HepG2 (cell line): ENCODE measurements around the gene SLC35E4. TPM values are rescaled to one million over a fixed set of nuclear protein-coding genes. Genes with fewer than 3 reads are reported as not detected.

ENCODE experiments used
- ATAC-seq: fragments of 200-7000 bp; cut with Tn5 transposase; 3 replicates; pipeline ENCODE4 v1.9.1; 2020; ENCODE audit warnings: mild to moderate bottlenecking, moderate library complexity
- BruUV-seq: library from RNA; stranded (reverse); fragments of 400-500 nt; replicated peaks from 2 replicates; lab custom pipeline; 2021; lab: Mats Ljungman, UMichigan
- CTCF ChIA-PET: fragments of 300-600 bp; formaldehyde crosslinking; extraction: SDS; loops from one replicate; lab custom pipeline; 2021; ENCODE audit warnings: low total read pairs, inconsistent platforms, low intra/inter-chr PET ratio; lab: Yijun Ruan, JAX
- POLR2A ChIA-PET: fragments of 350-600 bp; sonication (Branson Sonifier 250); formaldehyde crosslinking; loops from one replicate; lab custom pipeline; 2020; ENCODE audit warnings: antibody characterized with exemption, inconsistent platforms; lab: Yijun Ruan, JAX
- DNase-seq: peaks from one replicate; pipeline ENCODE4 v3.0.0-alpha.2; 2015; ENCODE audit warnings: low spot score
- FAIRE-seq: peaks from 3 replicates; lab custom pipeline; 2011; peaks lifted over from hg19 to GRCh38; lab: Jason Lieb, UNC
- H2AFZ ChIP-seq: one replicate; pipeline ENCODE4 v1.6.1; 2011; ENCODE audit warnings: low read length, inconsistent platforms
- H3K27ac ChIP-seq: fragments of 300-600 bp; 3 replicates; pipeline ENCODE4 v1.8.0; 2011; ENCODE audit warnings: mixed run types, mild to moderate bottlenecking, mixed read lengths, low read length, inconsistent platforms; ENCODE audit not compliant: insufficient read depth; ENCODE audit errors: extremely low read length
- H3K27me3 ChIP-seq, 2 experiments: fragments of 200-600 bp in 1 of 2; 2 replicates in 1 of 2; 3 replicates in 1 of 2; pipeline versions ENCODE4 v1.6.0 to v1.8.0; 2011; ENCODE audit warnings: low read length in 2 of 2, mild to moderate bottlenecking in 2 of 2, moderate library complexity in 2 of 2, inconsistent platforms in 1 of 2; ENCODE audit not compliant: insufficient read depth in 2 of 2, control insufficient read depth in 1 of 2
- H3K36me3 ChIP-seq, 2 experiments: fragments of 200-600 bp in 1 of 2; replicated peaks in 1 of 2; 2 replicates in 1 of 2; 3 replicates in 1 of 2; pipeline versions ENCODE4 v1.5.1 to v1.8.0; 2011; ENCODE audit warnings: low read length in 2 of 2, inconsistent platforms in 1 of 2; ENCODE audit not compliant: insufficient read depth in 2 of 2, control insufficient read depth in 1 of 2
- H3K4me1 ChIP-seq: 2 replicates; pipeline ENCODE4 v1.5.1; 2012; ENCODE audit warnings: low read length, inconsistent platforms; ENCODE audit not compliant: insufficient read depth
- H3K4me2 ChIP-seq: 2 replicates; pipeline ENCODE4 v1.6.0; 2011; ENCODE audit warnings: low read depth, low read length, inconsistent platforms
- H3K4me3 ChIP-seq, 3 experiments: fragments of 200-600 bp in 1 of 3; sonication (generic), shearing (Covaris generic) in 1 of 3; replicated peaks in 1 of 3; 2 replicates each; pipeline ENCODE4 v1.5.1; 2011 to 2016; ENCODE audit warnings: low read length in 3 of 3, inconsistent platforms in 2 of 3, low read depth in 2 of 3, mild to moderate bottlenecking in 2 of 3, control low read depth in 1 of 3, mixed read lengths in 1 of 3; ENCODE audit not compliant: insufficient read depth in 1 of 3
- H3K79me2 ChIP-seq: one replicate; pipeline ENCODE4 v1.6.1; 2011; ENCODE audit warnings: low read length, inconsistent platforms; ENCODE audit not compliant: insufficient read depth
- H3K9ac ChIP-seq: 2 replicates; pipeline ENCODE4 v1.6.0; 2011; ENCODE audit warnings: mild to moderate bottlenecking, low read depth, low read length, inconsistent platforms; ENCODE audit not compliant: insufficient read depth
- H3K9me3 ChIP-seq: 2 replicates; pipeline ENCODE4 v1.5.1; 2012; ENCODE audit warnings: mild to moderate bottlenecking, low read length
- H4K20me1 ChIP-seq: 2 replicates; pipeline ENCODE4 v1.6.0; 2011; ENCODE audit warnings: inconsistent platforms, mild to moderate bottlenecking, low read length, moderate library complexity; ENCODE audit not compliant: insufficient read depth
- ELK4 ChIP-seq: sonication (generic); formaldehyde crosslinking; IDR thresholded peaks from 2 replicates; pipeline ENCODE4 v1.9.0; 2021; ENCODE audit warnings: missing genetic modification reagents, borderline replicate concordance
- FOXP4 ChIP-seq: sonication (generic); formaldehyde crosslinking; IDR thresholded peaks from 2 replicates; pipeline ENCODE4 v1.4.0; 2020; ENCODE audit warnings: missing genetic modification reagents
- HDAC1 ChIP-seq: sonication (generic); formaldehyde crosslinking; IDR thresholded peaks from 2 replicates; pipeline ENCODE4 v1.5.1; 2020; ENCODE audit warnings: mild to moderate bottlenecking, missing genetic modification reagents
- MIER2 ChIP-seq: IDR thresholded peaks from 2 replicates; pipeline ENCODE4 v1.6.1; 2016; ENCODE audit warnings: missing biosample characterization, missing genetic modification reagents
- STAT6 ChIP-seq: sonication (generic); formaldehyde crosslinking; IDR thresholded peaks from 2 replicates; pipeline ENCODE4 v1.4.0; 2020; ENCODE audit warnings: missing genetic modification reagents, mild to moderate bottlenecking, borderline replicate concordance
- ZNF20 ChIP-seq: sonication (generic); formaldehyde crosslinking; IDR thresholded peaks from 2 replicates; pipeline ENCODE4 v1.4.0; 2020; ENCODE audit warnings: mild to moderate bottlenecking, moderate library complexity, missing genetic modification reagents
- WGBS: methylation state at CpG from one replicate; pipeline ENCODE4 v1.1.6; 2017; ENCODE audit warnings: low lambda C conversion rate; 5-methylcytosine and 5-hydroxymethylcytosine counted together
- in situ Hi-C: cut with HindIII; loops from 2 replicates; pipeline ENCODE4 v1.10.0; 2017; ENCODE audit warnings: low pct_unique_long_range_greater_than_20kb; ENCODE audit not compliant: extremely low pct_ligation_motif_present
- intact Hi-C: fragments of 100-400 bp; cut with micrococcal nuclease; formaldehyde crosslinking; loops from one replicate; pipeline ENCODE4 v1.10.0; 2022; ENCODE audit not compliant: unreplicated experiment
- polyA plus RNA-seq, 8 experiments: library from polyadenylated mRNA; depleted of rRNA in 3 of 8; stranded (reverse) in 7 of 8; unstranded in 1 of 8; fragments of >200 nt; fragmentation: Illumina TruSeq in 4 of 8; extraction: Trizol in 4 of 8; gene quantifications; 2 replicates each; pipeline versions ENCODE4 v1.2.1 to v1.2.3, GENCODE V29; 2011 to 2016; ENCODE audit warnings: low read depth in 4 of 8, missing spikeins in 1 of 8, mixed read lengths in 1 of 8; ENCODE audit not compliant: insufficient read depth in 1 of 8
- total RNA-seq, 5 experiments: library from RNA; depleted of rRNA; stranded (reverse); fragments of >200 nt; fragmentation: Illumina TruSeq; extraction: Trizol; gene quantifications; 2 replicates each; pipeline ENCODE4 v1.2.3, GENCODE V29; 2016; ENCODE audit warnings: low read depth in 1 of 5
- TF ChIP-seq, protein P1 (sequence below): sonication (generic); formaldehyde crosslinking; IDR thresholded peaks from 2 replicates; pipeline ENCODE4 v1.5.0; 2020; ENCODE audit warnings: mild to moderate bottlenecking, missing genetic modification reagents
- TF ChIP-seq, protein P2 (sequence below): sonication (generic); formaldehyde crosslinking; IDR thresholded peaks from 2 replicates; pipeline ENCODE4 v1.4.0; 2020; ENCODE audit warnings: missing genetic modification reagents
- TF ChIP-seq, protein P3 (sequence below): sonication (generic); formaldehyde crosslinking; IDR thresholded peaks from 2 replicates; pipeline ENCODE4 v1.5.1; 2020; ENCODE audit warnings: mild to moderate bottlenecking, missing genetic modification reagents

SLC35E4 gene
- total and polyA plus RNA-seq, 2 of the 13 experiments (the other 11 are each of a cell fraction or from before 2014, with no cell fraction given): 0.07 to 0.15 TPM

DNA sequence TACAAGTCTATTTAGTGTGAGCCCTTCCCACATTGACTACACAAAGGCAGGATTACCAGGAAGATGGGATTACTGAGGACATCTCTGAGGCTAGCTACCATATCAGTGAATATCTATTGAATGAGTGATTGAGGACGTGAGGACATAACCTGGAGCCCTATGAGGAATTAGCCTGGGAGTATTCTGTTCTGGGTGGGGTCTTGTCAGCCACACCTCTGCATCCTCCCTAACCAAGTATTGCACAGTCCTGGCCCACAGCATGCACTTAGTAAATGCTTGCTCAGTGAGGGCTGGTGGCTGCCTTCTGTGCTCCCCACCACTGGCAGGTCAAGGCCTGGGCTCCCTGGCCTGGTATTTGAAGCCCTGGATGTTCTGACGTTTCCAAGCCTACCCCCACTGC lies 17.3 kb downstream of the SLC35E4 start:
- no peak for DNase-seq
- no peak for ATAC-seq
- Histone ChIP-seq H3K4me3 (no peak overlapping the region), H3K4me2 (no peak overlapping the region), H3K27ac (no peak overlapping the region), H2AFZ (no peak overlapping the region), H3K79me2 (no peaks in the 10 kb centered on the region), H3K9ac (no peak overlapping the region), H3K9me3 (no peaks in the 10 kb centered on the region), H3K27me3 (no peaks in the 10 kb centered on the region), H4K20me1 (no peaks in the 10 kb centered on the region), H3K4me1 (no peaks in the 10 kb centered on the region), H3K36me3 (no peaks in the 10 kb centered on the region)
- no TSS peak for BruUV-seq
- 0% methylated on average over 1 of the region's 2 CpGs for WGBS
- in situ Hi-C loops: no loop called here
- ChIA-PET POLR2A (no interaction called here), CTCF (no interaction called here)
- intact Hi-C loops: no loop called here
- FAIRE-seq: no peak
- no peak for TF ChIP-seq ZNF20
- no peak for TF ChIP-seq FOXP4
- TF ChIP-seq HDAC1: no peak
- TF ChIP-seq, protein P1, sequence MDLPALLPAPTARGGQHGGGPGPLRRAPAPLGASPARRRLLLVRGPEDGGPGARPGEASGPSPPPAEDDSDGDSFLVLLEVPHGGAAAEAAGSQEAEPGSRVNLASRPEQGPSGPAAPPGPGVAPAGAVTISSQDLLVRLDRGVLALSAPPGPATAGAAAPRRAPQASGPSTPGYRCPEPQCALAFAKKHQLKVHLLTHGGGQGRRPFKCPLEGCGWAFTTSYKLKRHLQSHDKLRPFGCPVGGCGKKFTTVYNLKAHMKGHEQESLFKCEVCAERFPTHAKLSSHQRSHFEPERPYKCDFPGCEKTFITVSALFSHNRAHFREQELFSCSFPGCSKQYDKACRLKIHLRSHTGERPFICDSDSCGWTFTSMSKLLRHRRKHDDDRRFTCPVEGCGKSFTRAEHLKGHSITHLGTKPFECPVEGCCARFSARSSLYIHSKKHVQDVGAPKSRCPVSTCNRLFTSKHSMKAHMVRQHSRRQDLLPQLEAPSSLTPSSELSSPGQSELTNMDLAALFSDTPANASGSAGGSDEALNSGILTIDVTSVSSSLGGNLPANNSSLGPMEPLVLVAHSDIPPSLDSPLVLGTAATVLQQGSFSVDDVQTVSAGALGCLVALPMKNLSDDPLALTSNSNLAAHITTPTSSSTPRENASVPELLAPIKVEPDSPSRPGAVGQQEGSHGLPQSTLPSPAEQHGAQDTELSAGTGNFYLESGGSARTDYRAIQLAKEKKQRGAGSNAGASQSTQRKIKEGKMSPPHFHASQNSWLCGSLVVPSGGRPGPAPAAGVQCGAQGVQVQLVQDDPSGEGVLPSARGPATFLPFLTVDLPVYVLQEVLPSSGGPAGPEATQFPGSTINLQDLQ (CRISPR knock-in tag): no peak
- TF ChIP-seq STAT6: no peak
- TF ChIP-seq, protein P2, sequence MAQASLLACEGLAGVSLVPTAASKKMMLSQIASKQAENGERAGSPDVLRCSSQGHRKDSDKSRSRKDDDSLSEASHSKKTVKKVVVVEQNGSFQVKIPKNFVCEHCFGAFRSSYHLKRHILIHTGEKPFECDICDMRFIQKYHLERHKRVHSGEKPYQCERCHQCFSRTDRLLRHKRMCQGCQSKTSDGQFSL: no peak
- no peak for TF ChIP-seq ELK4 (CRISPR knock-in tag)
- TF ChIP-seq, protein P3, sequence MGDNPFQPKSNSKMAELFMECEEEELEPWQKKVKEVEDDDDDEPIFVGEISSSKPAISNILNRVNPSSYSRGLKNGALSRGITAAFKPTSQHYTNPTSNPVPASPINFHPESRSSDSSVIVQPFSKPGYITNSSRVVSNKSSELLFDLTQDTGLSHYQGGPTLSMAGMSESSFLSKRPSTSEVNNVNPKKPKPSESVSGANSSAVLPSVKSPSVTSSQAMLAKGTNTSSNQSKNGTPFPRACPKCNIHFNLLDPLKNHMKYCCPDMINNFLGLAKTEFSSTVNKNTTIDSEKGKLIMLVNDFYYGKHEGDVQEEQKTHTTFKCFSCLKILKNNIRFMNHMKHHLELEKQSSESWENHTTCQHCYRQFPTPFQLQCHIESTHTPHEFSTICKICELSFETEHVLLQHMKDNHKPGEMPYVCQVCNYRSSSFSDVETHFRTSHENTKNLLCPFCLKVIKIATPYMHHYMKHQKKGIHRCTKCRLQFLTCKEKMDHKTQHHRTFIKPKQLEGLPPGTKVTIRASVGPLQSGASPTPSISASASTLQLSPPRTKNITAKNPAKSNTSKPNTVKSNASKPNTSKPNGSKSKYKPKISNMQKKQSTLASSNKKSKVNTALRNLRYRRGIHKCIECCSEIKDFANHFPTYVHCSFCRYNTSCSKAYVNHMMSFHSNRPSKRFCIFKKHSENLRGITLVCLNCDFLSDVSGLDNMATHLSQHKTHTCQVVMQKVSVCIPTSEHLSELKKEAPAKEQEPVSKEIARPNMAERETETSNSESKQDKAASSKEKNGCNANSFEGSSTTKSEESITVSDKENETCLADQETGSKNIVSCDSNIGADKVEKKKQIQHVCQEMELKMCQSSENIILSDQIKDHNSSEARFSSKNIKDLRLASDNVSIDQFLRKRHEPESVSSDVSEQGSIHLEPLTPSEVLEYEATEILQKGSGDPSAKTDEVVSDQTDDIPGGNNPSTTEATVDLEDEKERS (CRISPR knock-in tag): no peak
- TF ChIP-seq MIER2: no peak
